Thoracic aorta (tissue), 2 donors: ENCODE results near the gene FLACC1. TPM values are rescaled to one million over a fixed set of nuclear protein-coding genes. Genes with fewer than 3 reads are reported as not detected.

Experiments
- ATAC-seq: fragments of 150-250 bp; one replicate; pipeline ENCODE4 v1.8.0; 2017; ENCODE audit warnings: low read depth; ENCODE audit not compliant: insufficient number of reproducible peaks, low FRiP score
- DNase-seq: peaks from one replicate; pipeline ENCODE4 v3.0.0-alpha.2; 2020; ENCODE audit warnings: low spot score
- H3K27ac ChIP-seq, 2 donors: fragments of 200-600 bp; sonication (generic); 1 replicate in 1 of 2; 2 replicates in 1 of 2; pipeline ENCODE4 v1.5.1; 2016; ENCODE audit warnings: mild to moderate bottlenecking in 2 of 2, moderate library complexity in 2 of 2
- H3K27me3 ChIP-seq: fragments of 200-600 bp; sonication (generic); replicated peaks from 2 replicates; pipeline ENCODE4 v1.6.0; 2016; ENCODE audit warnings: mild to moderate bottlenecking; ENCODE audit not compliant: insufficient read depth
- H3K36me3 ChIP-seq: fragments of 200-600 bp; sonication (generic); one replicate; pipeline ENCODE4 v1.5.1; 2016
- H3K4me1 ChIP-seq, 2 donors: fragments of 200-600 bp; sonication (generic); 1 replicate in 1 of 2; 2 replicates in 1 of 2; pipeline versions ENCODE4 v1.5.1 to v1.6.0; 2016; ENCODE audit warnings: low read depth in 2 of 2, mild to moderate bottlenecking in 1 of 2; ENCODE audit not compliant: control insufficient read depth in 1 of 2
- H3K4me3 ChIP-seq: fragments of 200-600 bp; sonication (generic); 2 replicates; pipeline ENCODE4 v1.5.1; 2016; ENCODE audit warnings: mild to moderate bottlenecking
- H3K9me3 ChIP-seq: fragments of 200-600 bp; sonication (generic); 2 replicates; pipeline ENCODE4 v1.5.1; 2016
- total RNA-seq, 2 donors: library from RNA; depleted of rRNA; stranded (reverse); fragments of >200 nt; gene quantifications; one replicate each; pipeline versions ENCODE4 v1.1.0 to v1.2.3, GENCODE V29; 2016
- TF ChIP-seq, protein P1 (sequence below): fragments of 200-600 bp; sonication (generic); IDR thresholded peaks from one replicate; pipeline ENCODE4 v1.5.1; 2019; ENCODE audit warnings: antibody characterized with exemption

The FLACC1 gene
- total RNA-seq, 2 donors from 2014 or later: 4.2 to 11.1 TPM

DNA sequence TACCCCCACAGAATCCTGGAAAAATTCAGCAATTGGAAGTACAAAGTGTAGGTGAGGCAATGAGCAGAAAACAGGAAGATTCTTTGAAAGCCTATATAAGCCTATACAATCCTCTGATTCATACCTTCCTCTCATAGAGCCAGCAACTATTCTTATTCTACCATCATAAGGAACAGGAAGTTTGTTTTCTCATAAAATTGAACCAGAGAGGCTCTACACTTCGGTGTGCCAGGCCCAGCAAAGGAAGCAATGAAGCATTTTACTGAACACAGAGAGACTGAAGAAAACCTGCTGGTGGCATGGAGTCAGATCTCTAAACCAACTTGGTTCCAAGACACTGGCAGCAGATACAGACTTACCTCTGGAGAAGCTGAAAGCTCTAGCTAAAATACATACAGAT is 78.1 kb downstream of the FLACC1 start:
- TF ChIP-seq, protein P1, sequence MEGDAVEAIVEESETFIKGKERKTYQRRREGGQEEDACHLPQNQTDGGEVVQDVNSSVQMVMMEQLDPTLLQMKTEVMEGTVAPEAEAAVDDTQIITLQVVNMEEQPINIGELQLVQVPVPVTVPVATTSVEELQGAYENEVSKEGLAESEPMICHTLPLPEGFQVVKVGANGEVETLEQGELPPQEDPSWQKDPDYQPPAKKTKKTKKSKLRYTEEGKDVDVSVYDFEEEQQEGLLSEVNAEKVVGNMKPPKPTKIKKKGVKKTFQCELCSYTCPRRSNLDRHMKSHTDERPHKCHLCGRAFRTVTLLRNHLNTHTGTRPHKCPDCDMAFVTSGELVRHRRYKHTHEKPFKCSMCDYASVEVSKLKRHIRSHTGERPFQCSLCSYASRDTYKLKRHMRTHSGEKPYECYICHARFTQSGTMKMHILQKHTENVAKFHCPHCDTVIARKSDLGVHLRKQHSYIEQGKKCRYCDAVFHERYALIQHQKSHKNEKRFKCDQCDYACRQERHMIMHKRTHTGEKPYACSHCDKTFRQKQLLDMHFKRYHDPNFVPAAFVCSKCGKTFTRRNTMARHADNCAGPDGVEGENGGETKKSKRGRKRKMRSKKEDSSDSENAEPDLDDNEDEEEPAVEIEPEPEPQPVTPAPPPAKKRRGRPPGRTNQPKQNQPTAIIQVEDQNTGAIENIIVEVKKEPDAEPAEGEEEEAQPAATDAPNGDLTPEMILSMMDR: no peak
- peaks cover 0 to 17% of the 10 kb centered on the region in 2 donors for H3K4me1 ChIP-seq
- H3K36me3 ChIP-seq: no peaks in the 10 kb centered on the region
- no peak overlapping the region for H3K4me3 ChIP-seq
- H3K9me3 ChIP-seq: no peaks in the 10 kb centered on the region
- no peak overlapping the region for H3K27ac ChIP-seq
- DNase-seq: no peak
- no peaks in the 10 kb centered on the region for H3K27me3 ChIP-seq
- ATAC-seq: no peak

DNA sequence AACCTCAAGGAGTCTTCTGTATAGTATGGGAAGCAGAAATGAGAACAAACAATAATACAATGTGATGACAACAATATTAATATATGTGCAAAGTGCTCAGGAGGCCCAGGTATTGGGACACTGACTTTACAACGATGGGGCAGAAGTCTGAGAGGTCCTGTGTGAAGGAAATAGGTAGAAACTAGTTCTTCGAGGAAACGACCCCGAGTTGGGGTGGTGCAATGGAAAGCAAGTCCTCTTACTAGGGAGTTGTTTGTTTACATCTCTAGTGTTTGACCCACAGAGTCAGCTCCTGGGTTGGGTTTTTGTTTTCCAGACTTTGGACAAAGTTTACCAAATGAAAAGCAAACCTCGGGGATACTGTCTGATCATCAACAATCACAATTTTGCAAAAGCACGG is 80.6 kb downstream of the FLACC1 start:
- Histone ChIP-seq H3K9me3 (no peaks in the 10 kb centered on the region), H3K36me3 (no peaks in the 10 kb centered on the region), H3K27me3 (no peaks in the 10 kb centered on the region), H3K4me1 (peaks cover 0 to 17% of the 10 kb centered on the region in 2 donors), H3K4me3 (no peak overlapping the region), H3K27ac (no peak overlapping the region)
- TF ChIP-seq, protein P1: no peak
- no peak for DNase-seq
- ATAC-seq: no peak

DNA sequence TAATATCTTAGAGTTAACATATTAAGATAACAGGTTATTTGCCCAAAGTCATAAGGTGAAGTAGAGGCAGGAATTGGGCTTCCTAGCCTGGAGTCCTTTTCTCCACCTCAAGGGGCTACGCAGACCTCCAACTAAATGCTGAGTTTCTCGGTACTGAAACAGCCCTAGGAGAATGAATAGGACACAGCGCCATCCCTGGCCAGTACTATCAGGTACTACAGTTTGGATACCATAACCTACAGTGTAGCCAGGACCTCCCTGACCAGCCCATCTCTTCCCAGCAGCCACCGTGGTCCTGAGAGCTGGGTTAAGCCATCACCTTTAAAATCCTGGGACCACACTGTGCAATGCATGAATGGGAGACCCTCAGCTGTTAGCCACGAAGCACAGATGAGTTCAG is 81.2 kb downstream of the FLACC1 start:
- H3K4me1 ChIP-seq: peaks cover 0 to 16% of the 10 kb centered on the region in 2 donors
- ATAC-seq: no peak
- H3K27me3 ChIP-seq: no peaks in the 10 kb centered on the region
- no peak overlapping the region for H3K27ac ChIP-seq
- no peak for DNase-seq
- TF ChIP-seq, protein P1: no peak
- no peaks in the 10 kb centered on the region for H3K9me3 ChIP-seq
- no peaks in the 10 kb centered on the region for H3K36me3 ChIP-seq
- H3K4me3 ChIP-seq: no peak overlapping the region

DNA sequence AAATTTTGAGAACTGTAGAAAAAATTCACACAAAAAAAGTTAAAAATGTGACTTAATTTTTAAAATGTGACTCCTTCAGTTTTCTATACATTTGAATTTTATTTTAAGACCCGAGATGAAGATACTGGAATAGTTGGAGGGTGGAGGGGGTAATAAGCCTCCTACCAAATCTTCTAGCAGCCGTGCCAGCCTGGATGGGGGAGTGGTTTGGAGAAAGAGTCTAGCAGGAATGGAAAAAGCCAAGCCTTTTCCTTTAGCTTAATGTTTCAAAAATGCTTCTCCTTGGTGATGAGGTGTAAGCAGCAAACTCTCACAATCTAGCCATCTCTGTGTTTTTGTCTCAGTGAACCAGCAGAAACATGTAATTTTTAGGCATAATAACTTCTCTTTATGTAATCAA is 82.1 kb downstream of the FLACC1 start:
- no peak overlapping the region for H3K27ac ChIP-seq
- H3K27me3 ChIP-seq: no peaks in the 10 kb centered on the region
- no peak overlapping the region for H3K4me3 ChIP-seq
- ATAC-seq (no peak), DNase-seq (no peak)
- TF ChIP-seq, protein P1: no peak
- no peaks in the 10 kb centered on the region for H3K9me3 ChIP-seq
- no peaks in the 10 kb centered on the region for H3K36me3 ChIP-seq
- peaks cover 0 to 7% of the 10 kb centered on the region in 2 donors for H3K4me1 ChIP-seq

DNA sequence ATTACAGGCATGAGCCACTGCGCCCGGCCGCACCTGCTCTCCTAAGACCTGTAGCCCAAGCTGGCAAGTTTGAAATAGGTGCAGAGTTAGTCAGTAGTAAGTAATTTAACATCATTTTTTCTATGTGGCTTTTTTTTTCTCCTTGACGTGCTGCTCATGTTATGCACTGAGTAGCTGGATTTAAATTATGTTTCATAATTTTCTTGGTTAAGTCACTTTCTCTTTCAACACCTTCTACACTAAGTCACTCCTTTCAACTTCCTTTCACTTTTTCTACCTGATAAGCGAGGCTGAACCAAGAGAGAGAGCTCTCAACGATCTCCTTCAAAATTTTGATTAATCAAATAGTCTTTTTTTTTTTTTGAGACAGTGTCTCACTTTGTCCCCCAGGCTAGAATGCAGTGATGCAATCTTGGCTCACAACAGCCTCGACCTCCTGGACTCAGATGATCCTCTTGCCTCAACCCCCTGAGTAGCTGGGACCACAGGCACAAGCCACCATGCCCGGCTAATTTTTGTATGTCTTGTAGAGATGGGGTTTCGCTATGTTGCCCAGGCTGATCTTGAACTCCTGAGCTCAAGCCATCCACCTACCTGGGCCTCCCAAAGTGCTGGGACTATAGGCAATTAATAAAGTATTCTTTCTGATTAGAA is 83.7 kb downstream of the FLACC1 start:
- H3K36me3 ChIP-seq: peaks cover 3% of the 10 kb centered on the region
- H3K27ac ChIP-seq: no peak overlapping the region
- no peak overlapping the region for H3K4me3 ChIP-seq
- TF ChIP-seq, protein P1: no peak
- ATAC-seq: no peak
- DNase-seq: no peak
- no peaks in the 10 kb centered on the region for H3K27me3 ChIP-seq
- no peaks in the 10 kb centered on the region for H3K9me3 ChIP-seq
- no peaks in the 10 kb centered on the region for H3K4me1 ChIP-seq
